HG03469 (cell line): ENCODE results near the gene EML4.
"Not testable (repeated sequence)": the region's sequence is repeated elsewhere in the genome, so short reads cannot be mapped to it uniquely, and the experiment has no call there.

Source experiments
- ATAC-seq: cut with Tn5 transposase; IDR thresholded peaks from one replicate; pipeline ENCODE4 v1.9.1; 2021; ENCODE audit warnings: mild to moderate bottlenecking, moderate library complexity, moderate number of reproducible peaks; ENCODE audit not compliant: unreplicated experiment

Gene EML4

DNA sequence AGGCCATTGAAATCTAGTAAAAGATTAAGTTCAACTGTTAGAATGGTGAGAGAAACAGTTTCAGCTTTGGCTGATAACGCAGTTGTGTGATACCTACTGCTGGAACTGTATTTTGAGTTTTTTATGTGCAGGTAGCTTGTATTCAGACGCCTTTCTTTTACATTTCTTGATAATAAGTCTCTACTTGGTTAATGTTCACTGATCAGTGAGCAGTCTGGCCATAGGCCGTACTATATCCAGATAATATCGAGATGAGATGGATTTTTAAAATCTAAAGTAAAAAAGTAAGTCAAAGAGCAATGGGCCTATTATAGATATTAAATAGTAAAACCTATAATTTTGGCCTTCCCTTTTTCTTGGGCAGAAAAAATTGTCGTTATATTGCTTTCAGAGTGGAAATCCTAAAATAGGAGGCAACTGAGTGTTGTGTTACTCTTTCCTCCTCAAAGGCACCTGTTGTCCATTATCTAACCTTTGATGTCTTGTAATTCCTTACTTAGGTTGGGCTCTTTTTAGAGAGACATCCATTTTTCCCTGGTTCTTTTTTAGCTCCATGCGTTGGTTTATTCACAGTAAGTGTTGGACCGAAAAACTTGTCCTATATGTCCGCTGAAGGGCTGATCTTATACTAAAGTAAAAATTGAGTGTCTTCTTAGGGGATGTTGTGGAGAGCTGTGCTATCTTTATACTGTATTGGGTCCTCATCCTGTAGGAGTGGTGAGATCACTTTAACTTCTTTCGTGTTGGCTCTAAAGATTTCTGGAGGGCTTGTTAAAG lies 1.7 kb downstream of the EML4 start:
- ATAC-seq: no peak

DNA sequence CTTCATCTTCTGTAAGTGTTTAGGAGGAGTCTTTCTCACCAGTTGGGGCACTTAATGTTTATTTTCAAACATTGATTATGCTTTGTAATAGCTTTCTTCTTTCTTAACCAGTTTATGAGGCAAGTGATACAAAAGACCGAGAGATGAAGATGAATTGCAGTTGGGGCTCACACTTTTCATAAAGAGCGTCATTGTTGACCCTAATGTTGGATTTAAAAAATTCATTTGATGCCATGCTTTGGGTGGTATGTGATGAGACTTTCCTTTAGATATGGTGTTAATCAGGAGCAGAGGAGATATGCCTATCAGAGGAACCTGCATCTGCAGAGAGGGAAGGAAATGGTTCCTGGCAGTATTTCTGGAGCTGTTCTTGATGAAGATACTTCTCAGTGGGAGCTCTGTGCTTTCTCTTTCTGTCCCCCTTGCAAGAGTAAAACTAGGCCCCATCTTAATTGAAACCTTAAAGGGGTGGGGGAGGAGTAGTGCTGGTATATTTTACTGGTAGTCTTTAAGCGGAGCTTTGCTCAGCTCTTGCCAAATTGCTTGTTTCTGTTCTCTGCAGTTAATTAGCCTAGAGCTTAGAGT lies 2.3 kb downstream of the EML4 start:
- no peak for ATAC-seq

- no peak for ATAC-seq
Measured at GRCh38 chr2:42172020-42172419, 2.9 kb downstream of the EML4 start.

DNA sequence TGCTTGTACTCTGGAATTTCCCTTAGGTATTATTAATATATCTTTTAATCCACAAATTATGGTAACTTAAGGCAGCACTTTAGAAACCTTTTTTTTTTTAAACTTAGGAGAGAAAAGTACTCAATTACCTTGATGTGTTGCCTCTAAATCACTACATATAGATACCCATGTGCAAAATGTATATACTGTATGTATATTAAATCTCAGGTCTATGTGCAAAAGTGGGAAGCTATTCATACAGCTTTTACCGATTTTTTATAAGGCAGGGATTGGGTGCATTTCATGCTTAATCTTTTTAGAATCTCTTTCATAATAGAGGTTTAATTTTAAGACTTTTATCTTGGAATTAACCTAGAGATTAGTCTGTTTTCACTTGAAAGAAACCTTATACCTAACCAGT lies 3.4 kb downstream of the EML4 start:
- ATAC-seq: no peak

DNA sequence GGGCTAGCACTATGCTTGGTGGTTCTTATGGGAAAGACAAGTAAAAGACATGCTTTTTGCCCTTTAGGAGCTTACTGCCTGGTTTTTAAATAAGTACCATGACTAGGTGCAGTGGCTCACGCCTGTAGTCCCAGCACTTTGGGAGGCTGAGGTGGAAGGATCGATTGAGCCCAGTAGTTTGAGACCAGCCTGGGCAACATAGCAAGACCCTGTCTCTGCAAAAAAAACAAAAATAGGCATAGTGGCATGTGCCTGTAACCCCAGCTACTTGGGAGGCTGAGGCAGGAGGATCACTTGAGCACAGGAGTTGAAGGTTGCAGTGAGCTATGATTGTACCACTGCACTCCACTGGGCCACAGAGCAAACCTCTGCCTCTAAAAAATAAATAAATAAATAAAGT lies 4.3 kb downstream of the EML4 start:
- ATAC-seq: not testable (repeated sequence)

- ATAC-seq: no peak
Measured at GRCh38 chr2:42176992-42177738, 8.0 kb downstream of the EML4 start.

DNA sequence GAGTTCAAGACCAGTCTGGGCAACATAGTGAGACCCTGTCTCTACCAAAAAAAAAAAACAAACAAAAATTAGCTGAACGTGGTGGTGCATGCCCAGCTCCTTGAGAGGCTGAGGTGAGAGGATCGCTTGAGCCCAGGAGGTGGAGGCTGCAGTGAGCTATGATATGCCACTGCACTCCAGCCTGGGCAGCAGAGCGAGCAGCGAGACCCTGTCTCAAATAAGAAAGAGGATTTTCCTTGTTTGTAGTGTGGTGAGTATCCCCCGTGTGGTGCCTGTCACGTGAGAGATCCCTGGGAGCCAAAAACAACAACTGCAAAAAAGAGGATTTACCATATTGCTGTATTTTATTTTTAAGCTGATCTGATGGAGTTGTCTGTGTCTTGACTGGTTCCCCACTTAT lies 9.2 kb downstream of the EML4 start:
- no peak for ATAC-seq

- ATAC-seq: no peak
Measured at GRCh38 chr2:42180300-42180699, 11.1 kb downstream of the EML4 start.

DNA sequence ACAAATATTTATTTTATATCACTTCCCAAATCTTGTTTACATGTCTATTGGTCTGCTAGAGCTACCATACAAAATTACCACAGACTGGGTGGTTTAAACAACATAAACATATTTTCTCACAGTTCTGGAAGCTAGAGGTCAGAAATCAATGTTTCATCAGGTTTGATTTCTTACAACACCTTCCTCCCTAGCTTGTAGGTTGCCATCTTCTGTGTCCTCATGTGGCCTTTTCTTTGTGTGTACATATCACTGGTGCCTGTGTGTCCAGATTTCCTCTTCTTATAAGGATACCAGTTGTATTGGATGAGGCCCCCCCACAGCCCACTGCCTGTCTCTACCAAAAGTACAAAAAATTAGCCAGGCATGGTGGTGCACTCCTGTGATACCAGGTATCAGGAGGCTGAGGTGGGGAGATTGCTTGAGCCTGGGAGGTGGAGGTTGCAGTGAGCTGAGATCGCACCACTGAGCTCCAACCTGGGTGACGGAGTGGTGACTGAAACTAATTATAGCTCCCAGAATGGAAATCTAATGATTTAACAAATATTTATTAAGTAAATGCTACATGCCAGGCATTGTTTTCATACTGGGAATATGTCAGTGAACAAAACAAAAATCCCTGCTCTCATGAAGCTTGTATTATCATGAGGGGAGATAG lies 13.6 kb downstream of the EML4 start:
- ATAC-seq: no peak

- ATAC-seq: no peak
Measured at GRCh38 chr2:42183775-42184174, 14.6 kb downstream of the EML4 start.

- no peak for ATAC-seq
Measured at GRCh38 chr2:42184346-42184745, 15.2 kb downstream of the EML4 start.

- no peak for ATAC-seq
Measured at GRCh38 chr2:42185220-42185921, 16.2 kb downstream of the EML4 start.

DNA sequence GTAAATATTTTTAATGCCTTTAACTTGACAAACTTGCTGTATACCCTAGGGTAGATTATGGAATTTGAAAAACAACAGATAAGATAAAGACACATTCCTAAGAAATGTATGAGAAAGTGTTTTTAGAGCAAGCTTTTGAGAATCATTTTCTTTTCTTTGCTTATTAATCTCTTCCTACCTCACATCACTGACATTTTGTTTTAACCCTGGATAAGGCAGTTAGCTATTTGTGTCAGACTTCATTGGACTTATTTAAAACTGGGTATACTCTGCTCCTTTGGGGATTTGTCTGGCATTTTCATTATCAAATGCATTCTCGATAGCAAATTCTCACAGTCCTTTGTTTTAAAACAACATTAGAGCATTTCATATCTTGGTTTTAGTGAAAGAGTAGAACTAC lies 17.2 kb downstream of the EML4 start:
- ATAC-seq: no peak

- ATAC-seq: no peak
Measured at GRCh38 chr2:42186945-42187632, 17.9 kb downstream of the EML4 start.

GRCh38 chr2:42187886-42188285 lies 18.7 kb downstream of the EML4 start:
- no peak for ATAC-seq

GRCh38 chr2:42189235-42189566 lies 20.0 kb downstream of the EML4 start:
- no peak for ATAC-seq

DNA sequence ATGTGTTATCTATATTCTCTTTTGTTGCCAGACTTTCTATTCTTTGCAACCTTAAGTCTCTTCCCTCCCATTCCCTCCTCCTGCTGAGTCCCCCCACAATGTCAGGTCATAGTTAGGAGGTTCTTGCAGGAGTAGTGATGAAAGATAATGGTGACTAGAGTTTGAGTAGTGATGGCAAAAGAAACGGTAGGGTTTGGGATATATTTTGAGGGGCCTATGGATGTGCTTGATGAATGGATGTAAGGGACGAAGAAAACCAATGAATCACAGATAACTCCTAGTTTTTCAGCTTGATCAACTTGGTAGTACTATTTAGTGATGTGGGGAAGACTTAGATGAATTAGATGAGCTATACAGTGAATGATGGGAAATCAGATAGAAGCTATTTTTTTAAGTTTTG lies 21.0 kb downstream of the EML4 start:
- ATAC-seq: no peak

- no peak for ATAC-seq
Measured at GRCh38 chr2:42191285-42192009, 22.3 kb downstream of the EML4 start.

- no peak for ATAC-seq
Measured at GRCh38 chr2:42192010-42192373, 22.8 kb downstream of the EML4 start.
